A549 (cell line): ENCODE measurements around the gene TRAPPC1. TPM values are rescaled to one million over a fixed set of nuclear protein-coding genes. Genes with fewer than 3 reads are reported as not detected.

ENCODE experiments used
- ATAC-seq, 2 experiments: fragments of 200-7000 bp in 1 of 2; fragments of >200 bp in 1 of 2; cut with Nextera tagmentation in 1 of 2; cut with Tn5 transposase in 1 of 2; 3 replicates each; pipeline versions ENCODE4 v1.8.0 to v1.9.1; 2018 to 2020; ENCODE audit warnings: mild to moderate bottlenecking in 1 of 2, moderate library complexity in 1 of 2
- CTCF ChIA-PET: fragments of 300-600 bp; sonication (Branson Sonifier 250); formaldehyde crosslinking; extraction: SDS; loops from one replicate; lab custom pipeline; 2021; ENCODE audit warnings: antibody characterized with exemption, inconsistent platforms; lab: Yijun Ruan, JAX
- POLR2A ChIA-PET: fragments of 350-600 bp; formaldehyde crosslinking; extraction: SDS; loops from one replicate; lab custom pipeline; 2021; ENCODE audit warnings: antibody characterized with exemption, inconsistent platforms; lab: Yijun Ruan, JAX
- DNase-seq, 2 experiments: peaks; one replicate each; pipeline versions ENCODE4 v3.0.0 to v3.0.0-alpha.2; 2011 to 2016; ENCODE audit warnings: low read depth in 1 of 2, low spot score in 1 of 2
- FAIRE-seq: peaks from 2 replicates; lab custom pipeline; 2011; peaks lifted over from hg19 to GRCh38; lab: Jason Lieb, UNC
- H3K27ac ChIP-seq, 2 experiments: fragments of >200 bp; sonication (Bioruptor Twin); formaldehyde crosslinking; 3 replicates each; pipeline ENCODE4 v1.5.1; 2016 to 2017
- H3K4me1 ChIP-seq: fragments of >200 bp; sonication (Bioruptor Twin); formaldehyde crosslinking; 3 replicates; pipeline ENCODE4 v1.6.1; 2016
- H3K4me2 ChIP-seq: fragments of >200 bp; sonication (Bioruptor Twin); formaldehyde crosslinking; 3 replicates; pipeline ENCODE4 v1.6.1; 2016
- H3K4me3 ChIP-seq: fragments of >200 bp; sonication (Bioruptor Twin); formaldehyde crosslinking; 3 replicates; pipeline ENCODE4 v1.5.1; 2016
- H3K9me3 ChIP-seq: fragments of >200 bp; sonication (Bioruptor Twin); formaldehyde crosslinking; 3 replicates; pipeline ENCODE4 v1.6.1; 2016
- CTCF ChIP-seq: fragments of >200 bp; sonication (Bioruptor Twin); formaldehyde crosslinking; IDR thresholded peaks from 3 replicates; pipeline ENCODE4 v1.5.1; 2016
- EHMT2 ChIP-seq: fragments of 200-600 bp; sonication (generic); IDR thresholded peaks from 2 replicates; pipeline ENCODE4 v1.6.1; 2016; ENCODE audit warnings: antibody characterized with exemption, low read depth, mild to moderate bottlenecking, moderate library complexity
- ELK1 ChIP-seq: fragments of 150-350 bp; IDR thresholded peaks from 2 replicates; pipeline ENCODE4 v1.6.1; 2014; ENCODE audit warnings: low read depth, mild to moderate bottlenecking, low read length
- HOXB13 ChIP-seq: fragments of 250-450 bp; sonication (Bioruptor Pico); IDR thresholded peaks from 2 replicates; pipeline ENCODE4 v1.5.0; 2020; ENCODE audit warnings: low read depth, mild to moderate bottlenecking, moderate library complexity
- KDM1A ChIP-seq: fragments of 200-600 bp; sonication (generic); IDR thresholded peaks from 2 replicates; pipeline ENCODE4 v1.6.1; 2016; ENCODE audit warnings: low read depth, mild to moderate bottlenecking
- MAZ ChIP-seq: fragments of 150-350 bp; IDR thresholded peaks from 2 replicates; pipeline ENCODE4 v1.6.1; 2014; ENCODE audit warnings: antibody characterized with exemption, low read depth, low read length, borderline replicate concordance
- NPAS2 ChIP-seq: fragments of 250-450 bp; sonication (Bioruptor Pico); IDR thresholded peaks from 2 replicates; pipeline ENCODE4 v1.8.0; 2022; ENCODE audit warnings: mild to moderate bottlenecking, moderate library complexity, borderline replicate concordance
- NR3C1 ChIP-seq: fragments of >200 bp; sonication (Bioruptor Twin); formaldehyde crosslinking; IDR thresholded peaks from 3 replicates; pipeline ENCODE4 v1.6.1; 2017
- PHF8 ChIP-seq: fragments of 200-600 bp; sonication (generic); IDR thresholded peaks from 2 replicates; pipeline ENCODE4 v1.6.1; 2016; ENCODE audit warnings: low read depth, mild to moderate bottlenecking, antibody characterized with exemption, moderate library complexity, borderline replicate concordance
- POLR2A ChIP-seq: IDR thresholded peaks from 2 replicates; pipeline ENCODE4 v1.6.1; 2012; ENCODE audit warnings: mild to moderate bottlenecking, low read length
- RAD21 ChIP-seq, 2 experiments: fragments of >200 bp in 1 of 2; sonication (Bioruptor Twin) in 1 of 2; formaldehyde crosslinking in 1 of 2; IDR thresholded peaks in 1 of 2; conservative IDR thresholded peaks in 1 of 2; 2 replicates in 1 of 2; 3 replicates in 1 of 2; pipeline ENCODE4 v1.6.1; 2012 to 2018; ENCODE audit warnings: inconsistent platforms in 1 of 2
- RARB ChIP-seq: fragments of 250-450 bp; sonication (Bioruptor Pico); IDR thresholded peaks from 2 replicates; pipeline ENCODE4 v1.8.0; 2021; ENCODE audit warnings: mild to moderate bottlenecking, moderate library complexity
- SMC3 ChIP-seq: fragments of >200 bp; sonication (Bioruptor Twin); formaldehyde crosslinking; IDR thresholded peaks from 3 replicates; pipeline ENCODE4 v1.6.1; 2018; ENCODE audit warnings: inconsistent platforms
- USF2 ChIP-seq: fragments of 450-650 bp; IDR thresholded peaks from 2 replicates; pipeline ENCODE4 v1.6.1; 2014; ENCODE audit warnings: antibody characterized with exemption
- WGBS: methylation state at CpG from one replicate; pipeline ENCODE4 v1.1.6; 2017; ENCODE audit errors: missing lambda C conversion rate; 5-methylcytosine and 5-hydroxymethylcytosine counted together
- polyA plus RNA-seq, 4 experiments: library from polyadenylated mRNA; depleted of rRNA in 3 of 4; stranded (reverse); fragments of >200 nt; fragmentation: RNase III in 1 of 4; extraction: RNeasy Plus Mini Kit Qiagen cat#74134 plus additional on column Dnase treatment in 1 of 4; gene quantifications; 2 replicates in 3 of 4; 3 replicates in 1 of 4; pipeline ENCODE4 v1.2.3, GENCODE V29; 2011 to 2017

Gene TRAPPC1
- polyA plus RNA-seq, 2 of the 4 experiments (the other 2 are of a cell fraction), result 200 to 328 TPM

- CTCF ChIA-PET, result interaction anchor here (0.7 to 15.1 kb wide), 35 partner anchors 8 to 173 kb away, joined by 3 to 339 read pairs (median 4); partner anchors contain the start of genes CHD3, CNTROB, CYB5D1 and KDM6B
These were observed 34.0 kb downstream of the TRAPPC1 start for GRCh38 chr17:7897773-7898172.

GRCh38 chr17:7897090-7897489 is 34.7 kb downstream of the TRAPPC1 start:
- CTCF ChIA-PET, result interaction anchor here (0.7 to 15.1 kb wide), 27 partner anchors 8 to 164 kb away, joined by 3 to 339 read pairs (median 5); partner anchors contain the start of genes CHD3, CNTROB and KDM6B
- FAIRE-seq, result no peak

More at GRCh38 chr17:7897773-7898172, 34.0 kb downstream of the TRAPPC1 start:
- Histone ChIP-seq H3K9me3 (no peaks in the 10 kb centered on the region), H3K4me1 (no peaks in the 10 kb centered on the region), H3K27ac (no peak overlapping the region)
- POLR2A ChIA-PET, result interaction anchor here (1.4 kb wide), 1 partner anchor 41 kb away, joined by 5 read pairs; the partner anchor contains the start of gene NAA38
- WGBS, result 61% methylated on average over 6 of the region's 6 CpGs
- FAIRE-seq, result peak; percentile 67
- peak; percentile 55 to 72 for DNase-seq
- TF ChIP-seq CTCF (peak; percentile 64), RARB (CRISPR knock-in tag) (no peak), USF2 (peak; percentile 60), KDM1A (no peak), RAD21 (conservative IDR thresholded peaks at IDR 0.05 in 1 of 2, IDR thresholded peaks at IDR 0.05 in 1 of 2) (peak; percentile 81 to 88), MAZ (no peak), SMC3 (peak; percentile 85), PHF8 (no peak)
- TF ChIP-seq, all 56 proteins: peak for 4
- peak; percentile 87 to 92 for ATAC-seq
- H3K4me3 ChIP-seq, result no peak overlapping the region
- H3K4me2 ChIP-seq, result no peak overlapping the region

GRCh38 chr17:7894866-7895265 is 36.9 kb downstream of the TRAPPC1 start:
- Histone ChIP-seq H3K27ac (no peak overlapping the region), H3K4me2 (no peak overlapping the region), H3K4me3 (no peak overlapping the region), H3K4me1 (peaks cover 2% of the 10 kb centered on the region), H3K9me3 (no peaks in the 10 kb centered on the region)
- DNase-seq, result no peak
- CTCF ChIA-PET, result interaction anchor here (0.6 to 15.1 kb wide), 7 partner anchors 16 to 544 kb away, joined by 3 to 339 read pairs (median 6); partner anchors contain the start of gene NAA38
- ATAC-seq, result no peak
- POLR2A ChIA-PET, result no interaction called here
- WGBS, result 91% methylated on average over 8 of the region's 8 CpGs
- no peak for FAIRE-seq
- TF ChIP-seq NPAS2, result no peak
- no peak for TF ChIP-seq ELK1
- TF ChIP-seq, all 56 proteins: peak for 0

More at GRCh38 chr17:7897090-7897489, 34.7 kb downstream of the TRAPPC1 start:
- Histone ChIP-seq H3K4me3 (no peak overlapping the region), H3K4me2 (no peak overlapping the region), H3K4me1 (no peaks in the 10 kb centered on the region), H3K27ac (no peak overlapping the region), H3K9me3 (no peaks in the 10 kb centered on the region)
- TF ChIP-seq POLR2A, result no peak
- TF ChIP-seq NR3C1, result no peak
- no peak for TF ChIP-seq RARB (CRISPR knock-in tag)
- no peak for TF ChIP-seq HOXB13 (CRISPR knock-in tag)
- TF ChIP-seq ELK1, result no peak
- no peak for TF ChIP-seq EHMT2
- DNase-seq, result no peak
- 83% methylated on average over 13 of the region's 13 CpGs for WGBS
- ATAC-seq, result no peak
- POLR2A ChIA-PET, result no interaction called here
